Ascending aorta (tissue), 2 donors: ENCODE results near the gene MAP7D1. TPM values are rescaled to one million over a fixed set of nuclear protein-coding genes. Genes with fewer than 3 reads are reported as not detected.

ENCODE experiments used
- DNase-seq, 2 donors: peaks; one replicate each; pipeline ENCODE4 v3.0.0-alpha.2; 2019; ENCODE audit warnings: low spot score in 2 of 2
- H3K27ac ChIP-seq, 2 donors: fragments of 200-600 bp; sonication (generic); one replicate each; pipeline ENCODE4 v1.5.1; 2016 to 2017; ENCODE audit warnings: mild to moderate bottlenecking in 1 of 2
- H3K27me3 ChIP-seq: fragments of 200-600 bp; sonication (generic); one replicate; pipeline ENCODE4 v1.5.1; 2017
- H3K36me3 ChIP-seq, 2 donors: fragments of 200-600 bp; sonication (generic); one replicate each; pipeline ENCODE4 v1.5.1; 2016
- H3K4me1 ChIP-seq, 2 donors: fragments of 200-600 bp; sonication (generic); one replicate each; pipeline ENCODE4 v1.5.1; 2016 to 2017; ENCODE audit warnings: mild to moderate bottlenecking in 1 of 2
- H3K4me3 ChIP-seq, 2 donors: fragments of 200-600 bp; sonication (generic); one replicate each; pipeline ENCODE4 v1.5.1; 2016 to 2017; ENCODE audit warnings: mild to moderate bottlenecking in 1 of 2
- H3K9me3 ChIP-seq, 2 donors: fragments of 200-600 bp; sonication (generic); one replicate each; pipeline ENCODE4 v1.5.1; 2016
- intact Hi-C: fragments of 100-400 bp; cut with DNase I; formaldehyde crosslinking; loops from one replicate; pipeline ENCODE4 v1.15.1; 2023
- total RNA-seq: library from RNA; depleted of rRNA; stranded (reverse); fragments of >200 nt; gene quantifications from one replicate; pipeline ENCODE4 v1.1.0, GENCODE V29; 2016
- TF ChIP-seq, protein P1 (sequence below), 3 experiments: fragments of 200-600 bp in 2 of 3; fragments of 450-650 bp in 1 of 3; sonication (generic) in 2 of 3; IDR thresholded peaks; one replicate each; pipeline ENCODE4 v1.5.1; 2016 to 2019; ENCODE audit warnings: antibody characterized with exemption in 3 of 3, mild to moderate bottlenecking in 1 of 3, moderate library complexity in 1 of 3

MAP7D1 gene
- total RNA-seq, 1 donor from 2014 or later = 209 TPM

DNA sequence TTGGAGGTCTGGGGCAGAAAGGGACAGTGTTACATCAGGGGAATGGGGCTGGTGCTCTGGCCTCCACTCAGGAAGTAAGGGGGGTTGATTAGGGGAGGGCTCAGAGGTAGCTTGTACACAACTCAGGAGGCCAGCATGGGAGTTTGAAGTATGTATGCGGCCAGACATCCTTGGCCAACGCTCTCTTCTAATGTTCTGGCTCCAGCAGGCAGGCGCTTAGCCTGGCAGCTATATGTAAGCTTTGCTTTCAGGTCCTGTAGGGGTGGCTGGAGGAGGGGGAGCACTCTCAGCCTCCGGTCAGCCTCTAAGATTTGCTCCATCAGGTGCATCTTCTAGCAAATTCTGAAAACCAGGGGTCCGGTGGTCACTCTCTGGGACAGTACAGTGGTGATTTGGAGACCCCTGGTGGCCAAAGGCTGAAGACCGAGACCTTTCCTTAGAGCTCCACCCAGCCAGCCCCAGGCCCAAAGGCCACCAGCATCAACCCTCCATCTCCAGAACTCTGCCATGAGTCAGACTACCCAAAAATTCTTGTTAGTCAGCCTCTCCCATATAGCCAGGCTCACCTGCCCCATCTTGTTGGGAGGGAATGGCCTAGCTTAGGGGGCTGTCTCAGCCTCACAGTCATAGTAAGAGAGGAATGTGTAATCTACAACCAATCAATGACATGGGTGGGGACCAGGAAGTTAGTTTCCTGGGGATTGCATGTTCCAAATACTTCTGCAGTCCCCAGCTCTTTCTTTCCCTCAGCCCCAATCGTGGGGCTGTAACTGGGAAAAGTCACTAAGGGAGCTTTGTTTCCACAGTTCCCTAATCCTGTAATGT lies 21.2 kb upstream of the MAP7D1 start:
- Histone ChIP-seq H3K9me3 (no peaks in the 10 kb centered on the region), H3K4me3 (no peak overlapping the region), H3K27me3 (no peaks in the 10 kb centered on the region), H3K4me1 (peaks cover 8 to 28% of the 10 kb centered on the region in 2 donors), H3K27ac (peak overlapping the region; percentile 85 to 91), H3K36me3 (peaks cover 13 to 16% of the 10 kb centered on the region in 2 donors)
- intact Hi-C loops = loop anchor here (1.0 kb wide), 1 partner anchor 35 kb away; no protein-coding TSS in a partner anchor
- DNase-seq = peak in 1 of 2 donors; percentile 81
- TF ChIP-seq, protein P1, sequence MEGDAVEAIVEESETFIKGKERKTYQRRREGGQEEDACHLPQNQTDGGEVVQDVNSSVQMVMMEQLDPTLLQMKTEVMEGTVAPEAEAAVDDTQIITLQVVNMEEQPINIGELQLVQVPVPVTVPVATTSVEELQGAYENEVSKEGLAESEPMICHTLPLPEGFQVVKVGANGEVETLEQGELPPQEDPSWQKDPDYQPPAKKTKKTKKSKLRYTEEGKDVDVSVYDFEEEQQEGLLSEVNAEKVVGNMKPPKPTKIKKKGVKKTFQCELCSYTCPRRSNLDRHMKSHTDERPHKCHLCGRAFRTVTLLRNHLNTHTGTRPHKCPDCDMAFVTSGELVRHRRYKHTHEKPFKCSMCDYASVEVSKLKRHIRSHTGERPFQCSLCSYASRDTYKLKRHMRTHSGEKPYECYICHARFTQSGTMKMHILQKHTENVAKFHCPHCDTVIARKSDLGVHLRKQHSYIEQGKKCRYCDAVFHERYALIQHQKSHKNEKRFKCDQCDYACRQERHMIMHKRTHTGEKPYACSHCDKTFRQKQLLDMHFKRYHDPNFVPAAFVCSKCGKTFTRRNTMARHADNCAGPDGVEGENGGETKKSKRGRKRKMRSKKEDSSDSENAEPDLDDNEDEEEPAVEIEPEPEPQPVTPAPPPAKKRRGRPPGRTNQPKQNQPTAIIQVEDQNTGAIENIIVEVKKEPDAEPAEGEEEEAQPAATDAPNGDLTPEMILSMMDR (IDR thresholded peaks at IDR 0.05) = peak; percentile 75 to 85 (median 77)

DNA sequence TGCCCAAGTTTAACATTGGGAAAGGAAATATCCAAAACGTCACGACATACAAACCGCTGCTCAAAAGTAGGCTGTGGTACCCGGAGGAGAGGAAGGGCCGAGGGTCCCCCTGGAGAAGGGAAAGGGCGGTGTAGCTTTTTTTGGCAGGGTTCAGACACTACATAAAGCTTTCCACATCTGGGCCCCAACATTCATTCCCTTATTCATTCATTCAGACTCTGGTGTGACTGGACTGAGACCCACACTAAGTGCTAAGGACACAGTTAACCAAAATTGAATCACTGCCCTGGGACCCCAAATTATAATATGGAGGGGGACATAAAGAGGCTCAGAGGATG lies 20.7 kb upstream of the MAP7D1 start:
- H3K27me3 ChIP-seq = no peaks in the 10 kb centered on the region
- no peak overlapping the region for H3K4me3 ChIP-seq
- peaks cover 13 to 16% of the 10 kb centered on the region in 2 donors for H3K36me3 ChIP-seq
- TF ChIP-seq, protein P1 (IDR thresholded peaks at IDR 0.05) = no peak
- no peaks in the 10 kb centered on the region for H3K9me3 ChIP-seq
- DNase-seq = no peak
- intact Hi-C loops = no loop called here
- peaks cover 8 to 31% of the 10 kb centered on the region in 2 donors for H3K4me1 ChIP-seq
- peak overlapping the region; percentile 85 to 91 for H3K27ac ChIP-seq

DNA sequence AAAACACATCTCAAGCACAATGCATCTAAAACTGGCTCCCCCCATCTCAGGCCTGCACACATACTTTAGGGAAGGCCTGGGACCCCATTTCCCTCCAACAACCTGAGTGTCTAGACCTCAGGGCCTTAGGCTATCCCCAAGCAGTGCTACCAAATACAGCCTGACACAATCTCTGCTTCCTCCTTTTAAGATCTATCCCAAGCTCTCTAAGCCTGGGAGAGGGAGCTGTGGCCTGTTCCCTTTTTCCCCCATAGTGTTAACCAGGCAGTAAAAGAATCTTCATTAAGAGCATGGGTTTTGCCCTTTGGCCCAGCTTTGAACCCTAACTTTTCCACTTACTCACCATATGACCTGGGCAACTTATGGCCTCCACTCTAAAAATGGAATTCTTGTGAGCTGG lies 20.2 kb upstream of the MAP7D1 start:
- no peaks in the 10 kb centered on the region for H3K27me3 ChIP-seq
- no peak for DNase-seq
- TF ChIP-seq, protein P1 (IDR thresholded peaks at IDR 0.05) = no peak
- H3K36me3 ChIP-seq = peaks cover 13 to 16% of the 10 kb centered on the region in 2 donors
- intact Hi-C loops = no loop called here
- H3K4me1 ChIP-seq = peaks cover 8 to 31% of the 10 kb centered on the region in 2 donors
- H3K4me3 ChIP-seq = no peak overlapping the region
- H3K9me3 ChIP-seq = no peaks in the 10 kb centered on the region
- peak overlapping the region; percentile 85 to 91 for H3K27ac ChIP-seq

DNA sequence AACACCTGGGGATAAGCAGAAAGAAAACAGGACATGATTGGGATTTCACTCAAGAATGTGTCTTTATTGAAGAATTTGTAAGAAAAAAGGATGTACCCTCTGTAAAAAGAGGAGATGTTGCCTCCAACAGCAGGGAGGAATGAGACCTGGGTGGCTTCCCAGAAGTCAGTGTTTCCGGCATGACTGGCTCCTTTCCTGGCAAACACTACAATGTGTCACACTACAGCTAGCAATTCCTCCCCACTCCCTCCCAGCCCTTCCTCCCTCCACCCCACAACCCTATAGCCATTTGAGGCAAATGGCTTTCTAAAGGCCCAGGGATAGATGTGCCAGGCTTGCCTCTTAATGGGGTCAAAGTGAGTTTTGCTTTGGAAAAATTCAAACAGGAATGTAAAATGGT lies 19.4 kb upstream of the MAP7D1 start:
- TF ChIP-seq, protein P1 (IDR thresholded peaks at IDR 0.05) = no peak
- DNase-seq = peak in 1 of 2 donors; percentile 93
- Histone ChIP-seq H3K27ac (peak overlapping the region; percentile 85 to 91), H3K9me3 (no peaks in the 10 kb centered on the region), H3K27me3 (no peaks in the 10 kb centered on the region), H3K4me3 (no peak overlapping the region), H3K4me1 (peaks cover 8 to 31% of the 10 kb centered on the region in 2 donors), H3K36me3 (peaks cover 13 to 16% of the 10 kb centered on the region in 2 donors)
- intact Hi-C loops = no loop called here

DNA sequence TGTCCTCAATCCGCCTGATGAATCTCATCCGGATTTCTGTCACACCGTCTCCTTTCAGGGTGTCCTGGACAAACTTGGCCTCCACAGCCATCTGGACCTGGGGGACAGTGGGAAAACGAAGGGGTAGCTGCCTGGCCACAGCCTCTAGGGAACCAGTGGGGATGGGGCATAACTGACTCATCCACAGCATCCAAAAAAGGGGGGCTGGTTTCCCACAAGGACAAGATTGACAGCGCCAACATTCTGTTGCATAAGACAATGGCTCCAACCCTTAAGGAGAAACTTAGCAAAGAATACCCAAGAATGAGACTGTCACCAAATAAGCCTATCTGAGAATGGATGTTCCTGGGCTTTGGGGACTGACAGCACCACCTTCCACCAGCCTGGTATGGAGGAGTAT lies 18.7 kb upstream of the MAP7D1 start:
- Histone ChIP-seq H3K27me3 (no peaks in the 10 kb centered on the region), H3K4me3 (no peak overlapping the region), H3K27ac (peak overlapping the region; percentile 85 to 91), H3K4me1 (peaks cover 8 to 37% of the 10 kb centered on the region in 2 donors), H3K36me3 (peaks cover 13 to 16% of the 10 kb centered on the region in 2 donors), H3K9me3 (no peaks in the 10 kb centered on the region)
- TF ChIP-seq, protein P1 (IDR thresholded peaks at IDR 0.05) = no peak
- no peak for DNase-seq
- intact Hi-C loops = no loop called here
